ENCODE data around the gene RPIA.
"Not testable (repeated sequence)": the region's sequence is repeated elsewhere in the genome, so short reads cannot be mapped to it uniquely, and the experiment has no call there.

RPIA gene

DNA sequence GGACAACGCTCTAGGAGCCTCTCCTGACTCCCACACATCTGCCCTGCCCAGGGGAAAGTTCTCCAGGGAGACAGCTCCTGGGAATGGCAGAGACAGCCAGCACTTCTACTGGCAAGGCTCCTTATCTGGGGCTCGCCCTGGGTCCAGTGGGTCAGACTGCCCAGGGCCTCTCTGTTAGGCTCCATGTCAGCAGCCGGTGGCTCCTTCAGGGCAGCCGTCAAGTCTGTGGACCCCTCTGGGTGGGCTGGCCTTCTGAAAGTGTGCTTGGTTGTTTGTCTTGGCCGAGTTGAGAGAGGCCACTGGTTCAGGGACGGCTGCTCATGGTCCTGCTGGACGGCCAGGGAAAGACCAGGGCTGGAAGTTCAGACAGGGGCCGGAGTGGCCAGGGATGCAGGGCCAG, 65.6 kb downstream of the RPIA start:
- no peak overlapping the region for H3K4me3 Mint-ChIP-seq
- ATAC-seq (ENCODE audit: low read depth) (no peak), DNase-seq (ENCODE audit: low spot score in 2 of 2) (no peak)
- peaks cover 16% of the 10 kb centered on the region for H3K36me3 Mint-ChIP-seq
- H3K9me3 Mint-ChIP-seq = peaks cover 6% of the 10 kb centered on the region
- no peaks in the 10 kb centered on the region for H3K27me3 Mint-ChIP-seq
- peaks cover 9% of the 10 kb centered on the region for H3K4me1 Mint-ChIP-seq
- no peak overlapping the region for H3K27ac Mint-ChIP-seq

DNA sequence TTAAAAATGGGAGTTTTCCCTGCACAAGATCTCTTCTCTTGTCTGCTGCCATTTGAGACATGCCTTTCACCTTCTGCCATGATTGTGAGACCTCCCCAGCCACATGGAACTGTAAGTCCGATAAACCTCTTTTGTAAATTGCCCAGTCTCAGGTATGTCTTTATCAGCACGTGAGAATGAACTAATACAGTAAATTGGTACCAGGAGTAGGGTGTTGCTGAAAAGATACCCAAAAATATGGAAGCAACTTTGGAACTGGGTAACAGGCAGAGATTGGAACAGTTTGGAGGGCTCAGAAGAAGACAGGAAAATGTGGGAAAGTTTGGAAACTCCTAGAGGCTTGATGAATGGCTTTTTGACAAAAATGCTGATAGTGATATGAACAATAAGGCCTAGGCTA, 67.2 kb downstream of the RPIA start:
- not testable (repeated sequence) for H3K9me3 Mint-ChIP-seq; H3K4me3 Mint-ChIP-seq; ATAC-seq (ENCODE audit: low read depth); DNase-seq (ENCODE audit: low spot score in 2 of 2); H3K27ac Mint-ChIP-seq; H3K27me3 Mint-ChIP-seq; H3K4me1 Mint-ChIP-seq
- H3K36me3 Mint-ChIP-seq = peaks cover 12% of the 10 kb centered on the region

DNA sequence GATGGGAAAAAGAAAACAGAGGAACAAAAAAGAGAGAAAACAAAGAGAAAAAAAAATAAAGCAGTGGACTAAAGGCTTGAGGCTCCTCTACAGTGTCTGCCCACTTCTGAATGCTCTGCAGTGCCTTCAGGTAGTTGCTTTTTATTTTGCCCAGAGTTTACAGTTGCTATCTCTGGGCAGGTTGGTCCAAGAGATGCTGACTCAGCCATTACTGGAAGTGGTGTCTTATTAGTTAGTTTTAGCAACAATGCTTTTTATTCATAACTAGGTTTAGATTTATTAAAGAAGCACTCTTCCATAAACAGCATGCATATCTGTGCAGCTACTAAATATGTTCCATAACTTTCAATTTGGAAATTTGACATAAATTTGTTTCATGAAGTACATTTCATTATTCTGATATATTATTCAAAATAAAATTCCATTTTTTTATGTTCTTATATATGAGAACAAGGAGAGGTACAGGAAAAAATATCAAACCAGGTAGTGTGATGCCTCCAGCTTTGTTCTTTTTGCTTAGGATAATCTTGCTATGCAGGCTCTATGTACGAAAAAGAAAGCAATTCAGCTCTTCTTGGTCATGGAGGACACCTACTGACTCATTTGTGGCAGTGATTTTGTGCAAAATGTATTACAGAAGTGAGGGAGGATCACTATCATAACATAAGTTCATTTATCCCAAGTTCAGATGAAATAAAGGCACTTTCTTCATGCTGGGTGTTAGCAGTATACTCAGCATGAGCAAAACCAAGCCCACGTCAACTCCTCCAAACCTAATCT, 69.5 kb downstream of the RPIA start:
- ATAC-seq (ENCODE audit: low read depth) = no peak

DNA sequence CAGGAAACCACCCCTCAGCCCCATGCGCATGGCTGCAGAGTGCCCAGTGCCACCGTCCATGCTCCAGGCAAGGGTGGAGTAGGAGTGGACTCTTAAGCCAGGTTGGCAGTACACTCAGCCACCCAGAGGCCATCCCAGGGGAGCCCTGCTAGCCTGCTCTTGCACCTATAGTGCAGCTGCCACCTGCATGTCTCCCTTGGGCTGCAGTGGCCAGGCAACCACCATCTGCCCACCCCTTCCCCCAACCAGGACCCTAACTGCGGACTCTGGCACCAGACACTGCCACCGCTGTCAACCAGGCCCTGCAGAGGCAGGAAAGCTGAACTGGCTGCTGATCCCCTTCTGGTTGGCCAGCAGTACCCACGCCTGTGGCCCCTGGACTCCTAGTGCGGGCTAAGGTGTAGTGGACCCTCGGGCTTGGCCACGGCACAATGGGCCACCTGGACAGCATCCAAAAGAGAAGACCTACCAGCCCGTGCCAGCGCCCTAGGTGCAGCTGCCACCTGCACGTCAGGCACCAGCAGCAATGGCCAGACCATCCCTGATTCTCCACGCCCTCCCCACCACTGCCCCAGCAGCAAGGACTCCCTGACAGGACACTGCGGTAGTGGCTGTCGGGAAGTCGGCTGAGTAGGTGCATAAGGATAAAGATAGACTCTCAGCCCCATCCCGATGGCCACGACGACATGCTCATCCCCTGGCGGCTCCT, 72.8 kb downstream of the RPIA start:
- ATAC-seq (ENCODE audit: low read depth) = no peak
- peaks cover 4% of the 10 kb centered on the region for H3K36me3 Mint-ChIP-seq
- no peak for DNase-seq (ENCODE audit: low spot score in 2 of 2)
- H3K9me3 Mint-ChIP-seq = peaks cover 1% of the 10 kb centered on the region
- H3K27ac Mint-ChIP-seq = no peak overlapping the region
- peaks cover 9% of the 10 kb centered on the region for H3K4me1 Mint-ChIP-seq
- peak overlapping the region; percentile 83 for H3K4me3 Mint-ChIP-seq
- peaks cover 5% of the 10 kb centered on the region for H3K27me3 Mint-ChIP-seq

More for the DNA sequence above, 69.5 kb downstream of the RPIA start:
- peaks cover 8% of the 10 kb centered on the region for H3K4me1 Mint-ChIP-seq
- no peak for DNase-seq (ENCODE audit: low spot score in 2 of 2)
- peaks cover 4% of the 10 kb centered on the region for H3K27me3 Mint-ChIP-seq
- peaks cover 6% of the 10 kb centered on the region for H3K9me3 Mint-ChIP-seq
- peaks cover 12% of the 10 kb centered on the region for H3K36me3 Mint-ChIP-seq
- H3K27ac Mint-ChIP-seq = no peak overlapping the region
- no peak overlapping the region for H3K4me3 Mint-ChIP-seq

DNA sequence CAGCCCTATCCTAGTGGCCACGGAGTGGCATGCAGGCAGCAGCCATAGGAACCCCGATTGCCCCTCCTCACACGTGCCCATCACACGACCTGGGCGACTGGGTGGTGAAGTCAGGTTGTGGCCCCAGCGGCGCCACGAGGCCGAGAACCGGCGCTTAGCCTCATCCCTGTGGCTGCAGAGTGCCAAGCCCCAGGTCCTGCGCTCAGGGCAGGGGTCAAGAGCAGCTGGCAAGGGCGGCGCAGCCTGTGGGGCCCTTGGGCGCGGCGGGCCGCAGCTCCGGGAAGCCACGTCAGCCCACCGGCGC, 73.3 kb downstream of the RPIA start:
- ATAC-seq (ENCODE audit: low read depth) = no peak
- Mint-ChIP-seq H3K36me3 (peaks cover 4% of the 10 kb centered on the region), H3K27me3 (peaks cover 5% of the 10 kb centered on the region), H3K4me1 (peaks cover 9% of the 10 kb centered on the region), H3K27ac (no peak overlapping the region), H3K9me3 (peaks cover 1% of the 10 kb centered on the region), H3K4me3 (peak overlapping the region; percentile 83)
- DNase-seq (ENCODE audit: low spot score in 2 of 2) = no peak

DNA sequence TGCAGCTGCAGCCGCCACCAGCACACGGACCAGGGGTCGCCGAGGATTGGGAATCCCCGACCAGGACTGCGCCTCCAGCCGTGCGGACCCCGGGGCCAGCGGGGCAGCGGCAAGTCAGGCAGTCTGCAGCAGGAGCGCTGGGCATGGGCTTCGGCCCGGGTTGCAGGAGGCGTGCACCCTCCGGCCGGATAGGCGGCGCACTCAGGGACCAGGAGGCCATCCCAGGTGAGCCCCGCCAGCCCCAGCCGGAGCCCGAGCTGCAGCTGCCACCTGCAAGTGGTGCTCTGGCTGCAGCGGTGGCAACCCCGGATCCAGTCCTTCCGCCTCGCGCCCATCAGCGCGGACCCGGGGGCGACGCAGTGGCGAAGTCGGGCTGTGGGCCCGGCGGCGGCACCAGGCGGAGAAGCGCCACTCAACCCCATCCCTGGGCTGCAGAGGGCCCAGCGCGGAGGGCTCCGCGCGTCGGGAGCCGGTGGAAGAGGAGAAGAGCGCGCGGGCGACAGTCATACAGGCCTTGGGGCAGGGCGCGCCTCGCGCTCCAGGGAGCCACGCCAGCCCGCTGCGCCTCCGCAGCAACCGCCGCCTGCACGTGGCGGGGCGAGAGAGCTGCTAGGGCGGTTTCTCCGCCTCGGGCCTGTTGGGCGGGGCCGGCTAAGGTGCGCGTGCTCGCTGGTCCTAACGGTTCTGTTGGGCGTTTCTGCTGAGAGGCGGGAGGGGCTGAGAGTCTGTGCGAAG, 73.8 kb downstream of the RPIA start:
- ATAC-seq (ENCODE audit: low read depth) (peak; percentile 89), DNase-seq (ENCODE audit: low spot score in 2 of 2) (peak; percentile 44 to 50)
- Mint-ChIP-seq H3K27ac (peak overlapping the region; percentile 62), H3K4me1 (peaks cover 9% of the 10 kb centered on the region), H3K27me3 (peaks cover 5% of the 10 kb centered on the region), H3K9me3 (peaks cover 1% of the 10 kb centered on the region), H3K36me3 (peaks cover 4% of the 10 kb centered on the region), H3K4me3 (peak overlapping the region; percentile 83)

DNA sequence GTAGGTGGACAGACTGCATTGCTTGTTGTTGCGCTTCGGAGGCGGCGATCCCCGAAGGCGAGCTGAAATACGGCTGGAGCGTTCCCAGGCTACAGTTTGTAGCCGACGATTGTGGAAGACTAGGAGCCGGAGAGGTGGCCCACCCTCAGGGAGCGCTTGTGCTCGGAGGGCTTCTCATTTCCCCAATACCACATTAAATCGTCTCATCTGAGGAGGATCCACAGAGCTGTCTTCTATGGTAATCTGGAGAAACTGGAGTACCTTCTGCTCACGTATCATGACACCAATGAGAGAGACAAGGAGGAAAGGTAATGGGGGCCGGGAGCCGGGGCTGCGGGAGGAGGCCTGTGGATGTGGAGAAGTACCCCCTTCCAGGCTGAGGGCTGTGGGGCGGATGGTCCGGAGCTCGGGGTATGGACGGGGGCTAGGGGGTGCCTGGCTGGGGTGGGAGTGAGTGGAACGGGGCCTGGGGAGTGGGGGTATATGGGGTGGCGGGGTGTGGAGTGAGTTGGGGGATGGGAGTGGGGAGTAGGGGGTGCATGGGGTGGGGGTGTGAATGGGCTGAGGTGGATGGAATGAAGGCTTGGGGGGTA, 74.5 kb downstream of the RPIA start:
- Mint-ChIP-seq H3K27ac (peak overlapping the region; percentile 62), H3K4me3 (peak overlapping the region; percentile 83)
- H3K27me3 Mint-ChIP-seq; DNase-seq (ENCODE audit: low spot score in 2 of 2); H3K9me3 Mint-ChIP-seq; H3K36me3 Mint-ChIP-seq; H3K4me1 Mint-ChIP-seq: not testable (repeated sequence)
- peak; percentile 19 for ATAC-seq (ENCODE audit: low read depth)

DNA sequence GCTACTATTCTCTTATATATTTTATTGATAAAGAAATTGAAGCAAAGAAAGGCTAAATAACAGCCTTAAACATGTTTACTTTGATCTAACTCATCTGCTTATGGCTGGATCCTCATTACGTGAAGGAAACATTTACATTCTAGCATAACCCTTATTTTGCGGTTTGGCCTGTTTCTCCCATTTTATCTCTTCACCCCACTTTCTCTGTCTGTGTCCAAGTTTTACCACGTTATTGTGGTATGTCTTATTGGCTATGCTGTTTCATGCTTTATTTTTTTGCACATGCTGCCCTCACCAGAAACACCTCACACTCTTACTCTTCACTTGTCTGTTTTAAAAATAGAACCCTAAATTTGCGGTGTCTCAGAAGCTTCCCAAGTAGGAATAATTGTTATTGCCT, 78.5 kb downstream of the RPIA start:
- Mint-ChIP-seq H3K27me3 (peaks cover 8% of the 10 kb centered on the region), H3K4me3 (no peak overlapping the region), H3K4me1 (peaks cover 6% of the 10 kb centered on the region), H3K27ac (no peak overlapping the region), H3K36me3 (peaks cover 2% of the 10 kb centered on the region), H3K9me3 (peaks cover 1% of the 10 kb centered on the region)
- DNase-seq (ENCODE audit: low spot score in 2 of 2) = no peak
- ATAC-seq (ENCODE audit: low read depth) = no peak

DNA sequence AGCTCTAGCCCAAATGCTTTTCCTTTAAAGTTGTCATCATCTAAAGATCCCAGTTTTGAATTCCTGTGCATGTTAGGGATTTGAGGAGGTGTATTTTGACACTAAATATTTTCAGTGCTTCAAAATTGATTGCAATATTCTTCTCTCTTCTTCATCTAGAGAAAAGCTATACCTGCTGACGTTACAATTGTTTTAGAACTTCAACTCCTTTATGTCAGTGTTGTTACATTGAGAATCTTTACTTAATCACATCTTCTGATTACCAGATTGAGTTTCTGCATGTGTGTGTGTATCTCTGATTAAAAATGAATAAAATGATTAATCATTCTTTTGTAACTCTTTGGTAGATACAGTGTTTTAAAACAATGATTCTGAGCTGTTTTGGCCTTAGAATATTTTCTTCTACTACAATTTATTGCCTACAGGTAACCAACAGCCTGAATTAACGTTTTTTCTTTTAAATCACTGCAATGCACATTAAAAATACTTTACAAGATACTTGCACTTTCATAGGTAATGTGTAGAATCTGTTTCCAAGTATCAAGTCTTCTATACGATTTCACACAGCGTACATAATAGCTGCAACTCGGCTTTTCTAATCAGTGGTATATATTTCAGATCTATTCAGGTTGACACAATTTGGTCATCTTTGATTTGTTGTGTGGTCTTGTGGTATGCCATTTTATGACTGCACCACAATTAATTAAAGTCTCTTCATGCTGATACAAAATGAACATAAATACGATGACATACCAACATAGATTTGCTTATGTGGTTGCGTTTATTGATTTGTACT, 82.0 kb downstream of the RPIA start:
- H3K4me3 Mint-ChIP-seq; H3K4me1 Mint-ChIP-seq; ATAC-seq (ENCODE audit: low read depth); H3K27ac Mint-ChIP-seq; H3K36me3 Mint-ChIP-seq; H3K9me3 Mint-ChIP-seq; DNase-seq (ENCODE audit: low spot score in 2 of 2); H3K27me3 Mint-ChIP-seq: not testable (repeated sequence)

DNA sequence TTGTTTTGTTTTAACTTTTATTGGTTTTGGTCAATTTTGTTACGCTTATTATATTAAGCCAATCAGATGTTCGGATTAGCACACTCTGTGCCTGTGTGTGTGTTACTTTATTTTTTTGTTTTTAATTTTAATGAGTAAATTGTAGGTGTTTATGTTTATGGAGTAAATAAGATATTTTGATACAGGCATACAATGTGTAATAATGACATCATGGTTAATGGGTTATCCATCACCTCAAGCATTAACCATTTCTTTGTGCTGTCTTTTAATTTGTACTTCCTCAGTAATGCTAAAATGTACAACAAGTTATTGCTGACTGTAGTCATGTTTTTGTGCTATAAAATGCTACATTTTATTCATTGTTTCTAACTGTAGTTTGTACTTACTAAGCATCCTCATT, 97.7 kb downstream of the RPIA start:
- H3K27ac Mint-ChIP-seq; H3K36me3 Mint-ChIP-seq; H3K4me3 Mint-ChIP-seq; ATAC-seq (ENCODE audit: low read depth); H3K27me3 Mint-ChIP-seq; H3K9me3 Mint-ChIP-seq; H3K4me1 Mint-ChIP-seq; DNase-seq (ENCODE audit: low spot score in 2 of 2): not testable (repeated sequence)

DNA sequence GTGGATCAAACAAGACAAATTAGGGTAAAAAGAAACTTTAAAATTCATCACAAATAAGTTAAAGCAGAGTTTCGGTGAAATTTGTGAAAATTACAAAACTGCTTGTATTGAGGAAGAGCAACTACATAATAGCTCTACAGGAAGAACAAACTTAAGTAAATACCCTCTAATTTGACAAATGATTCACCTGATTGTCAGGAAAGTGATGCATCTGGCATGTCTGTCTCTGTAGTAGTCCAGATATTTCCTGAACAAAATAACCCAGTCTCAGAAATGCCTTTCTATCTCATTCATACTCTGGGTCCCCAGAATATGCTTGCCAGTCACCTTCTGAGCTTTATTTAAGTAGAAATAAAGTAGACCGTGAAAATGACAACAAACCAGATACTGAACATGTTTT, 104.5 kb downstream of the RPIA start:
- not testable (repeated sequence) for H3K36me3 Mint-ChIP-seq; H3K27ac Mint-ChIP-seq; ATAC-seq (ENCODE audit: low read depth); H3K9me3 Mint-ChIP-seq; H3K27me3 Mint-ChIP-seq; H3K4me1 Mint-ChIP-seq; DNase-seq (ENCODE audit: low spot score in 2 of 2); H3K4me3 Mint-ChIP-seq

DNA sequence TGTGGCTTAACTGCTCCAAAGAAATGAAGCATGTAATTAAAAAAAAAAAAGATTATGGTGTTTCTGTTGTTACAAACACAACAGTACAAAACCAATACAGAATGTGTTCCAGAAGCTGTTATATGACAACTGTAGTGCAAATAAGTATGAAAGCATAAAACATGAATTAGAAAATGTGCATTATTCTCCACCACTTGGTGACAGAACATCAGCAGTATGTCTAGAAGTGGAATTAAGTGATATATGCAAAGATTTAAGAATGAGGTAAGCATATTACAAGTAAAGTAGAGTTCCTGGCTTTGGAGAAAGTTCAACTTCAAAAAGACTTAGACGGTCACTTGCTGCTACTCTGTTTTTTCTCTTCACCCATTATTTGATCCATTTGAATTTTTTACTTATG, 105.0 kb downstream of the RPIA start:
- not testable (repeated sequence) for H3K4me1 Mint-ChIP-seq; H3K36me3 Mint-ChIP-seq; ATAC-seq (ENCODE audit: low read depth); H3K9me3 Mint-ChIP-seq; H3K27me3 Mint-ChIP-seq; DNase-seq (ENCODE audit: low spot score in 2 of 2); H3K4me3 Mint-ChIP-seq; H3K27ac Mint-ChIP-seq

DNA sequence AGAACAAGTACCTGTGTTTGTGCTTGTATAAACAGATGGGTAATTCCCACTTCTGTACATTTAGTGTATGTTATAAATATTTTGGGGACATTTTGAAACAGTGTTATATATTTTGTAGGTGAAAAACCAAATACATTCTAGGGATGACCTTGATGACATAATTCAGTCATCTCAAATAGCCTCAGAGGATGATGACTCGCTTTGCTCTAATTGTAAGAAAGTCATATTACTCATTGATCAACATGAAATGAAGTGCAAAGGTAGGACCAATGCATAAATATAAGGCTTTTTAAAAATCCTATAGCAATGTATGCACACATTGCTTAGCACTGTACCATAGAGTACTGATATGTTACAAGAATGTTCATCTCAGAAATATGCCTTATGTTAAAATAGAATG, 105.7 kb downstream of the RPIA start:
- not testable (repeated sequence) for DNase-seq (ENCODE audit: low spot score in 2 of 2); H3K4me1 Mint-ChIP-seq

More for the DNA sequence above, 105.7 kb downstream of the RPIA start:
- not testable (repeated sequence) for H3K36me3 Mint-ChIP-seq; H3K27ac Mint-ChIP-seq; H3K9me3 Mint-ChIP-seq; ATAC-seq (ENCODE audit: low read depth); H3K4me3 Mint-ChIP-seq; H3K27me3 Mint-ChIP-seq

Measured in memory B cell (primary cell).